ENCODE results near the gene AEBP1. TPM values are rescaled to one million over a fixed set of nuclear protein-coding genes. Genes with fewer than 3 reads are reported as not detected.

AEBP1 gene
- total and polyA plus RNA-seq, 9 of the 15 experiments (the other 6 are each of a cell fraction or from before 2014, with no cell fraction given): 0.03 to 0.78 (median 0.30) TPM; not detected in 2

- BruUV-seq (replicated peaks): no TSS peak
- H4K20me1 ChIP-seq (replicated peaks; ENCODE audit: control insufficient read depth, insufficient read depth, low read length): no peaks in the 10 kb centered on the region
- H3K9ac ChIP-seq (ENCODE audit: insufficient read depth in 1 of 2, low read depth in 2 of 2, low read length in 2 of 2): no peak overlapping the region
- no peaks in the 10 kb centered on the region for H3K9me3 ChIP-seq (replicated peaks; ENCODE audit: control insufficient read depth, insufficient read depth, low read depth, low read length)
- intact Hi-C loops (cut with micrococcal nuclease) (loop anchor here (5.0 kb wide), 1 partner anchor 48 kb away; no protein-coding TSS in a partner anchor), in situ Hi-C loops (cut with MboI) (no loop called here)
- no peaks in the 10 kb centered on the region for H3K9me1 ChIP-seq (ENCODE audit: control insufficient read depth, insufficient read depth, low read length)
- H3K4me2 ChIP-seq (ENCODE audit: insufficient read depth, low read length): no peak overlapping the region
- ChIA-PET POLR2A (interaction anchor here (0.8 to 2.1 kb wide), 2 partner anchors 8 to 15 kb away, joined by 3 to 9 read pairs; no protein-coding TSS in a partner anchor), CTCF (ENCODE audit: low intra/inter-chr PET ratio) (no interaction called here)
- no peaks in the 10 kb centered on the region for H3K79me2 ChIP-seq (ENCODE audit: control insufficient read depth, insufficient read depth, low read length)
- WGBS (ENCODE audit: insufficient coverage, low coverage, missing lambda C conversion rate): 42% methylated on average over 9 of the region's 9 CpGs
- H3K4me1 ChIP-seq (replicated peaks in 1 of 2; ENCODE audit: control insufficient read depth in 2 of 2, insufficient read depth in 2 of 2, low read length in 2 of 2): peaks cover 21 to 71% of the 10 kb centered on the region in 2 experiments
- H3K4me3 ChIP-seq: no peak overlapping the region
- no peaks in the 10 kb centered on the region for H3K36me3 ChIP-seq (ENCODE audit: control insufficient read depth, insufficient read depth, low read length)
- FAIRE-seq: no peak
- ATAC-seq: no peak
- H3K27ac ChIP-seq (ENCODE audit: extremely low read depth, low read depth, low read length): no peak overlapping the region
- no peak overlapping the region for H2AFZ ChIP-seq (ENCODE audit: low read depth, low read length)
- no peaks in the 10 kb centered on the region for H3K27me3 ChIP-seq (ENCODE audit: control insufficient read depth in 2 of 2, insufficient read depth in 2 of 2, low read length in 2 of 2)
- TF ChIP-seq NCOA4 (IDR thresholded peaks at IDR 0.05; ENCODE audit: partially characterized antibody): no peak
- TF ChIP-seq ZNF75A (CRISPR knock-in tag; IDR thresholded peaks at IDR 0.05): no peak
- no peak for DNase-seq (ENCODE audit: extremely low read depth in 1 of 4, low spot score in 3 of 4)
Measured at GRCh38 chr7:44148961-44149536, 44.9 kb downstream of the AEBP1 start.

DNA sequence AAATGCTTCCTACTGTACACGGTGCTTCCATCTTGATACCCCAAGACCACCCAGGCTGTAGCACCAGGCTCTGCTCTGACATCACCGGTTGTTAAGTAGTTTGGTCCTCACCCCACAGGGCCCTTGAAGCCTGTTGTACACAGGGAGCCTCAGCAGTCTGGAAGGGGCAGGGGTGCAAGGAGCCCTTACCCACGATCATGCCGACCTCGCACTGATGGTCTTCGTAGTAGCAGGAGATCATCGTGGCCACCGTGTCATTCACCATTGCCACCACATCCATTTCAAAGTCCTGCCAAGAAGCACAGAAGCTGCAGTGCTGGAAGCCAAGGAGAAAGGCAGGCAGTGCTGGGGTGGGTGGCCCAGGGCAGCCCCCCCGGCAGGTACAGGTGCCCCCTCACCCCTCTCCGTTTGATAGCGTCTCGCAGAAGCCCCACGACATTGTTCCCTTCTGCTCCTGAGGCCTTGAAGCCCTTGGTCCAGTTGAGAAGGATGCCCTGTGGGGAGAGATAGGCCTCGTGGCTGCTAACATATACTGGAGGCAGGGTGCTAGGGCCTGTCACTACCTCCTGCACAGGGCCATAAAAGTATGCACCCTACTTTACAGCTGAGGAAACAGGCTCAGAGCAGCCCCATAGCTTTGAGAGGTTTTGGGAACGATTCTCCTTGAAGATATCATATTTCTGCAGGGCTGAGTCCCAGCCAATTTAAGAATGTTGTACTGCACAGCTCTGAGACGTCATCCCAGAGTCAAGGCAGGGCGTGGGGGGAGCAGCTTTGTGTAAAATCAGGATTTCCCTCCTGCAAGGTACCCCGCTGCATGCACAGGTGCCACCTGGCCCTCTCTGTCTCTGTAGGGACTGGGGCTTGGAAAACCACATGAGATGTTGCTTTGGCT lies 45.7 kb downstream of the AEBP1 start:
- Histone ChIP-seq H3K9me3 (replicated peaks; ENCODE audit: control insufficient read depth, insufficient read depth, low read depth, low read length) (no peaks in the 10 kb centered on the region), H4K20me1 (replicated peaks; ENCODE audit: control insufficient read depth, insufficient read depth, low read length) (no peaks in the 10 kb centered on the region), H3K4me1 (replicated peaks in 1 of 2; ENCODE audit: control insufficient read depth in 2 of 2, insufficient read depth in 2 of 2, low read length in 2 of 2) (peaks cover 21 to 67% of the 10 kb centered on the region in 2 experiments), H3K4me3 (no peak overlapping the region), H3K27me3 (ENCODE audit: control insufficient read depth in 2 of 2, insufficient read depth in 2 of 2, low read length in 2 of 2) (no peaks in the 10 kb centered on the region), H3K4me2 (ENCODE audit: insufficient read depth, low read length) (no peak overlapping the region), H2AFZ (ENCODE audit: low read depth, low read length) (no peak overlapping the region; the same call in 1 of the 2 replicates), H3K9ac (ENCODE audit: insufficient read depth in 1 of 2, low read depth in 2 of 2, low read length in 2 of 2) (no peak overlapping the region), H3K9me1 (ENCODE audit: control insufficient read depth, insufficient read depth, low read length) (no peaks in the 10 kb centered on the region), H3K79me2 (ENCODE audit: control insufficient read depth, insufficient read depth, low read length) (no peaks in the 10 kb centered on the region), H3K27ac (ENCODE audit: extremely low read depth, low read depth, low read length) (no peak overlapping the region), H3K36me3 (ENCODE audit: control insufficient read depth, insufficient read depth, low read length) (no peaks in the 10 kb centered on the region)
- intact Hi-C loops (cut with micrococcal nuclease) (loop anchor here (5.0 kb wide), 1 partner anchor 47 kb away; no protein-coding TSS in a partner anchor), in situ Hi-C loops (cut with MboI) (no loop called here)
- WGBS (ENCODE audit: insufficient coverage, low coverage, missing lambda C conversion rate): 68% methylated on average over 18 of the region's 18 CpGs
- ChIA-PET CTCF (ENCODE audit: low intra/inter-chr PET ratio) (no interaction called here), POLR2A (interaction anchor here (0.6 kb wide), 1 partner anchor 1623 kb away, joined by 3 read pairs; no protein-coding TSS in a partner anchor)
- no peak for ATAC-seq
- DNase-seq (ENCODE audit: extremely low read depth in 1 of 4, low spot score in 3 of 4): no peak
- BruUV-seq (replicated peaks): no TSS peak
- no peak for FAIRE-seq
- TF ChIP-seq SMARCC2 (IDR thresholded peaks at IDR 0.05; ENCODE audit: low read depth) (no peak), MTA2 (IDR thresholded peaks at IDR 0.05; ENCODE audit: low read depth) (no peak), CREBBP (IDR thresholded peaks at IDR 0.05; ENCODE audit: low read depth, low read length) (no peak)
